ENCODE measurements around the gene KLK2.

- TF ChIP-seq CTCF (conservative IDR thresholded peaks at IDR 0.05; ENCODE audit: low read depth, low read length) = no peak
- no peak for TF ChIP-seq POLR2A (IDR thresholded peaks at IDR 0.05; ENCODE audit: low read depth, low read length)
- TF ChIP-seq SMC3 (IDR thresholded peaks at IDR 0.05; ENCODE audit: low read depth, low read length) = no peak
- no peak for TF ChIP-seq CEBPB (IDR thresholded peaks at IDR 0.05; ENCODE audit: low read depth, low read length)
- TF ChIP-seq BHLHE40 (IDR thresholded peaks at IDR 0.05; ENCODE audit: low read depth, low read length) = no peak
- TF ChIP-seq MXI1 (IDR thresholded peaks at IDR 0.05; ENCODE audit: borderline replicate concordance, low read depth, low read length) = no peak
- no peak for TF ChIP-seq USF2 (IDR thresholded peaks at IDR 0.05; ENCODE audit: low read depth, low read length)
- no peak for TF ChIP-seq RFX5 (IDR thresholded peaks at IDR 0.05; ENCODE audit: low read depth, low read length)
- no peak for TF ChIP-seq MAFK (IDR thresholded peaks at IDR 0.05; ENCODE audit: low read depth, low read length)
- TF ChIP-seq RAD21 (IDR thresholded peaks at IDR 0.05; ENCODE audit: low read length) = no peak
- no peak for TF ChIP-seq RCOR1 (IDR thresholded peaks at IDR 0.05; ENCODE audit: insufficient replicate concordance, low read length)
- no peak for TF ChIP-seq NFE2L2 (IDR thresholded peaks at IDR 0.05; ENCODE audit: low read depth, low read length)
- no peak for TF ChIP-seq CHD1 (IDR thresholded peaks at IDR 0.05; ENCODE audit: low read depth, low read length)
These were observed 7.0 kb downstream of the KLK2 start for GRCh38 chr19:50880241-50880640.
